ENCODE results near the gene FBXO42. TPM values are rescaled to one million over a fixed set of nuclear protein-coding genes. Genes with fewer than 3 reads are reported as not detected.

Gene FBXO42
- total and polyA plus RNA-seq, 2 of the 8 experiments (the other 6 are each of a cell fraction or from before 2014, with no cell fraction given): 15.1 to 17.0 TPM

GRCh38 chr1:16204216-16204615 lies 148.1 kb downstream of the FBXO42 start:
- no peaks in the 10 kb centered on the region for H3K9me3 ChIP-seq (ENCODE audit: insufficient read depth in 2 of 2, low read depth in 1 of 2, low read length in 1 of 2)
- FAIRE-seq: no peak
- CTCF ChIA-PET (ENCODE audit: partially characterized antibody): interaction anchor here (0.6 to 7.6 kb wide), 17 partner anchors 10 to 131 kb away, joined by 3 to 45 read pairs (median 7); partner anchors contain the start of gene FAM131C

More at GRCh38 chr1:16204216-16204615, 148.1 kb downstream of the FBXO42 start:
- Histone ChIP-seq H3K79me2 (ENCODE audit: control insufficient read depth in 1 of 2, insufficient read depth in 2 of 2, low read length in 2 of 2) (peaks cover 0 to 4% of the 10 kb centered on the region in 2 experiments; a peak in 2 of 4 replicates), H3K27ac (ENCODE audit: low read depth, low read length) (no peak overlapping the region; the same call in 1 of the 2 replicates), H3K23me2 (ENCODE audit: low read depth, low read length) (peaks cover 6% of the 10 kb centered on the region), H4K20me1 (replicated peaks in 1 of 2; ENCODE audit: control insufficient read depth in 1 of 2, insufficient read depth in 2 of 2, low read length in 2 of 2) (peaks cover 2 to 6% of the 10 kb centered on the region in 2 experiments), H2AFZ (ENCODE audit: low read length) (no peak overlapping the region), H2BK20ac (ENCODE audit: low read length) (no peak overlapping the region), H3K4me3 (ENCODE audit: extremely low read depth in 1 of 4, insufficient read depth in 2 of 4, low read depth in 3 of 4, low read length in 4 of 4) (no peak overlapping the region), H4K8ac (ENCODE audit: extremely low read depth, insufficient read depth, low read length) (no peak overlapping the region), H3K27me3 (replicated peaks in 1 of 4; ENCODE audit: control insufficient read depth in 3 of 4, extremely low read depth in 1 of 4, insufficient read depth in 3 of 4, low read length in 3 of 4) (no peaks in the 10 kb centered on the region), H3K79me1 (ENCODE audit: low read depth, low read length) (peaks cover 2% of the 10 kb centered on the region; the same call in 1 of the 2 replicates), H2AK5ac (ENCODE audit: low read depth, low read length) (no peak overlapping the region), H2BK120ac (replicated peaks; ENCODE audit: low read depth, low read length) (no peak overlapping the region), H3K56ac (replicated peaks; ENCODE audit: insufficient read length, low read depth, low read length) (no peak overlapping the region), H3K4me1 (replicated peaks in 1 of 4; ENCODE audit: control insufficient read depth in 3 of 4, insufficient read depth in 4 of 4, low read length in 3 of 4) (peaks cover 0 to 15% (median 11%) of the 10 kb centered on the region in 4 experiments; a peak in 5 of 7 replicates), H2BK15ac (ENCODE audit: low read length) (no peak overlapping the region), H4K91ac (replicated peaks; ENCODE audit: insufficient read length, low read length) (no peak overlapping the region), H3K4me2 (ENCODE audit: insufficient read depth in 1 of 2, low read depth in 2 of 2, low read length in 2 of 2) (no peak overlapping the region), H3K14ac (ENCODE audit: insufficient read length) (no peak overlapping the region), H3K36me3 (ENCODE audit: control insufficient read depth in 2 of 4, insufficient read depth in 4 of 4, low read length in 3 of 4) (peaks cover 9 to 23% (median 21%) of the 10 kb centered on the region in 4 experiments; a peak in 7 of 8 replicates), H2BK12ac (ENCODE audit: low read depth, low read length) (no peak overlapping the region), H3K9ac (replicated peaks in 1 of 4; ENCODE audit: extremely low read depth in 1 of 4, low read depth in 3 of 4, low read length in 3 of 4) (no peak overlapping the region), H2BK5ac (ENCODE audit: low read depth, low read length) (no peak overlapping the region), H3K18ac (ENCODE audit: extremely low read depth, low read length) (no peak overlapping the region), H4K5ac (ENCODE audit: insufficient read length, low read depth, low read length) (no peak overlapping the region), H3K23ac (ENCODE audit: insufficient read length) (no peak overlapping the region), H3K4ac (replicated peaks; ENCODE audit: insufficient read length, low read depth, low read length) (no peak overlapping the region)
- 93% methylated on average over 2 of the region's 2 CpGs; no CpG with 5 or more reads in 1 of the 2 experiments for WGBS, 2 experiments (ENCODE audit: extremely low coverage in 1 of 2, insufficient coverage in 1 of 2, insufficient read length in 1 of 2, insufficient replicate concordance in 2 of 2, low coverage in 1 of 2, low lambda C conversion rate in 2 of 2, missing lambda C conversion rate in 1 of 2)
- TF ChIP-seq ATF2 (IDR thresholded peaks at IDR 0.05; ENCODE audit: low read length) (no peak), POLR2AphosphoS5 (IDR thresholded peaks at IDR 0.05; ENCODE audit: low read depth, low read length) (no peak), CBX8 (IDR thresholded peaks at IDR 0.05; ENCODE audit: borderline replicate concordance, low read depth, low read length) (no peak), YY1 (IDR thresholded peaks at IDR 0.05; ENCODE audit: low read depth, low read length) (no peak)
- no peak for DNase-seq (ENCODE audit: low read depth in 1 of 2, low spot score in 2 of 2)
- POLR2A ChIA-PET (ENCODE audit: partially characterized antibody): interaction anchor here (0.6 to 1.6 kb wide), 6 partner anchors 9 to 116 kb away, joined by 3 to 5 read pairs (median 4); partner anchors contain the start of gene ARHGEF19
